HG03457 (cell line): ENCODE results near the gene PHKA1.
"Not testable (repeated sequence)": the region's sequence is repeated elsewhere in the genome, so short reads cannot be mapped to it uniquely, and the experiment has no call there.

Experiments
- ATAC-seq: cut with Tn5 transposase; IDR thresholded peaks from one replicate; pipeline ENCODE4 v1.9.1; 2021; ENCODE audit warnings: moderate number of reproducible peaks; ENCODE audit not compliant: unreplicated experiment

The PHKA1 gene

GRCh38 chrX:72573158-72573511 is 141.0 kb downstream of the PHKA1 start:
- ATAC-seq = peak; percentile 21

GRCh38 chrX:72572248-72573157 is 141.6 kb downstream of the PHKA1 start, which contains the start of gene HDAC8:
Gene HDAC8, minus strand, starts transcription at chrX:72572843. Its CDS starts 82 bp downstream, at chrX:72572761.
- ATAC-seq = peak; percentile 89

GRCh38 chrX:72569786-72570185 is 144.3 kb downstream of the PHKA1 start:
- ATAC-seq = no peak

GRCh38 chrX:72568406-72569092 is 145.6 kb downstream of the PHKA1 start:
- no peak for ATAC-seq

GRCh38 chrX:72566448-72566847 is 147.7 kb downstream of the PHKA1 start:
- no peak for ATAC-seq

- not testable (repeated sequence) for ATAC-seq
These were observed 154.5 kb downstream of the PHKA1 start for GRCh38 chrX:72559655-72560054.

GRCh38 chrX:72554448-72555140 is 159.5 kb downstream of the PHKA1 start:
- ATAC-seq = no peak

GRCh38 chrX:72552443-72552842 is 161.7 kb downstream of the PHKA1 start:
- ATAC-seq = not testable (repeated sequence)

- ATAC-seq = no peak
These were observed 168.1 kb downstream of the PHKA1 start for GRCh38 chrX:72545990-72546389.

- no peak for ATAC-seq
These were observed 173.8 kb downstream of the PHKA1 start for GRCh38 chrX:72540318-72540717.

GRCh38 chrX:72539822-72540221 is 174.3 kb downstream of the PHKA1 start:
- ATAC-seq = no peak

- no peak for ATAC-seq
These were observed 177.6 kb downstream of the PHKA1 start for GRCh38 chrX:72536542-72536941.

GRCh38 chrX:72532366-72532765 is 181.7 kb downstream of the PHKA1 start:
- no peak for ATAC-seq
